ENCODE data around the gene LCN10. TPM values are rescaled to one million over a fixed set of nuclear protein-coding genes. Genes with fewer than 3 reads are reported as not detected.

Gene LCN10
- total RNA-seq, 4 donors from 2014 or later = 3.9 to 16.5 (median 9.9) TPM

DNA sequence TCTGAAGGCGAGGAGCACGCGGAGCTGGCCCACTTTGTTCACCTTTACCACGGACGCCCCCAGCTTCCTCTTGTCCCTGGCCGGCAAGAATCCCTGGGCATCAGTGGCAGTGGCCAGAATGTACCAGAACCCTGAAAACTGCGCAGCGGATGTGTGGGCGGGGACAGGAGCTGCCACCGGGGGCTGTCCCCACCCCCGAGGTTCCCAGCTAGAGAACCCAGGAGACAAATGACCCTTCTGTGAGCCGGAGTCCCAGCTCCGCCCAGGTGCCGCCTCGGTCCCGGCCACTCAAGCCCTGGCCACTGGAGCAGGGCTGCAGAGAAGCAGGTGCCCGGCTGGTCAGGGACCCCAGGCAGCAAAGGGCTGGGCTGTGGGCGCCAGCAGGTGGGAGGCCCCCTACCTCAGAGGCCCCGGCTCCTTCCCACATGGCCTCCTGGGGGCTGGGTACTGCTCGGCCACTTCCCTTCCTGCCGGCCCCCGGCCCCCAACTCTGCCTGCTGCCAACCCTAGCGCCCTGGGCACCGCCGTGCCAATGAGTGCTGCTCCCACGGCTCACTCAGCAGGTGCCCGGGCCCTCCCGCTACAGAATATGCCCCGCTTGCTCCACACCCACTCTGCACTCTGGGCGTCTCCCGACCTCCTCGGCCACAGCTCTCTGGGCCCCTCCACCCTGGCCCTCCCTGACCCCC is 713 bp downstream of the LCN10 start:
- Histone ChIP-seq H3K4me3 (peak overlapping the region in 1 of 2 donors; percentile 37), H3K9me3 (no peaks in the 10 kb centered on the region), H3K36me3 (no peaks in the 10 kb centered on the region), H3K27ac (peak overlapping the region in 1 of 4 donors; percentile 2), H3K27me3 (peaks cover 61% of the 10 kb centered on the region), H3K4me1 (peaks cover 0 to 19% (median 0%) of the 10 kb centered on the region in 3 donors)
- WGBS, 2 donors (ENCODE audit: low coverage in 1 of 2) = 60% methylated on average over 1 of the region's 32 CpGs; no CpG with 5 or more reads in 1 of the 2 donors
- peak; percentile 35 for ATAC-seq
- no peak for TF ChIP-seq CTCF (IDR thresholded peaks at IDR 0.05)

- H3K4me1 ChIP-seq = peaks cover 0 to 19% (median 0%) of the 10 kb centered on the region in 3 donors
- peak; percentile 25 for ATAC-seq
- H3K9me3 ChIP-seq = no peaks in the 10 kb centered on the region
- no peak for TF ChIP-seq POLR2AphosphoS5 (IDR thresholded peaks at IDR 0.05)
- no peak for TF ChIP-seq POLR2A (IDR thresholded peaks at IDR 0.05)
- TF ChIP-seq CTCF (IDR thresholded peaks at IDR 0.05) = no peak
- no peak for TF ChIP-seq EP300 (IDR thresholded peaks at IDR 0.05)
- H3K27me3 ChIP-seq = peaks cover 61% of the 10 kb centered on the region
- WGBS, 2 donors (ENCODE audit: low coverage in 1 of 2) = no CpG with 5 or more reads among the region's 37 CpGs
- H3K4me3 ChIP-seq = peak overlapping the region in 1 of 2 donors; percentile 37
- H3K36me3 ChIP-seq = no peaks in the 10 kb centered on the region
- H3K27ac ChIP-seq = no peak overlapping the region
Observed at GRCh38 chr9:136740971-136741882, 1.5 kb downstream of the LCN10 start.

DNA sequence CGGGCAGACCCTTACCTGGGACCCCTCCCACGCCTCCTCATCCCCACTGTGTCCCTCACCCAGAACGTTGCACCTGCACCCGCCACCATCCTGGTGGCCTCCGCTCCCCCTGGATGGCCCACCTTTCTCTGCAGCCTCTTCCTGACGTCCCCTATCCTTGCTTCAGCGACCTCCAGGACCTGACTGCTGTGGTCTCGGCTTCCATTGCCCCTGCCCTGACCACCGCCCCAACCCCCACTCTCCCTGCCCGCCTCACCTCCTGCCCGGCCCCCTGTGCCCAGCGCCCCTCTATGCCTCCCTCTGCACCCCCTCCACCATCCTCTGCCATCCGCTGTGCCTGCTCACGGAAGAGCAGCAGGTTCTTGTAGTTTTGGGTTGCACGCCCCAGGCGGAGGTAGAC is 2.2 kb downstream of the LCN10 start:
- Histone ChIP-seq H3K4me1 (peaks cover 0 to 19% (median 0%) of the 10 kb centered on the region in 3 donors), H3K27me3 (peaks cover 57% of the 10 kb centered on the region), H3K9me3 (no peaks in the 10 kb centered on the region), H3K4me3 (no peak overlapping the region), H3K27ac (no peak overlapping the region), H3K36me3 (no peaks in the 10 kb centered on the region)
- TF ChIP-seq POLR2AphosphoS5 (IDR thresholded peaks at IDR 0.05) (no peak), POLR2A (IDR thresholded peaks at IDR 0.05) (no peak), CTCF (IDR thresholded peaks at IDR 0.05) (no peak), EP300 (IDR thresholded peaks at IDR 0.05) (no peak)
- WGBS, 2 donors (ENCODE audit: low coverage in 1 of 2) = 84% methylated on average over 8 of the region's 16 CpGs; no CpG with 5 or more reads in 1 of the 2 donors
- ATAC-seq = no peak

DNA sequence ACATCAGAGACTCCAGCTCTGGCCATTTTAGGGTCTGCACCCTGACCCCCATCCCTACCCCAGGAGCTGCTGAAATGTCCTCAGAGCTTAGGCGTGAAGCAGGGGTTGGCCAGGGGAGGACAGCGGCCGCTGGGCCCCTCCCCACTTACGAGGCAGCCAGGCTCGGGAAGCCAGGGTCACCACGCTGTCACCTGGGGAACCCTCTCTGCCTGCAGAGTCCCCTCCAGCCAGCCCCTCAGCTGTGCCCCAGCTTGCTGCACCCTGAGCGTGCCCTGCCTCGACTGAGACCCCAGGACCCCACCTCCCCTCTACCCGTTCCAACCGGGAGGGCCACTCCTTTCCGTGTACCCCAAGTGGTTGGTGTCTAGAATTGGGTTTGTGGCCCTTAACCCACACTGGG is 2.7 kb downstream of the LCN10 start:
- Histone ChIP-seq H3K4me1 (peaks cover 0 to 19% (median 0%) of the 10 kb centered on the region in 3 donors), H3K27me3 (peaks cover 53% of the 10 kb centered on the region), H3K9me3 (no peaks in the 10 kb centered on the region), H3K4me3 (no peak overlapping the region), H3K36me3 (no peaks in the 10 kb centered on the region), H3K27ac (no peak overlapping the region)
- no peak for ATAC-seq
- TF ChIP-seq EP300 (IDR thresholded peaks at IDR 0.05) = no peak
- WGBS, 2 donors (ENCODE audit: low coverage in 1 of 2) = 87 to 97% methylated on average over 3 of the region's 11 CpGs

DNA sequence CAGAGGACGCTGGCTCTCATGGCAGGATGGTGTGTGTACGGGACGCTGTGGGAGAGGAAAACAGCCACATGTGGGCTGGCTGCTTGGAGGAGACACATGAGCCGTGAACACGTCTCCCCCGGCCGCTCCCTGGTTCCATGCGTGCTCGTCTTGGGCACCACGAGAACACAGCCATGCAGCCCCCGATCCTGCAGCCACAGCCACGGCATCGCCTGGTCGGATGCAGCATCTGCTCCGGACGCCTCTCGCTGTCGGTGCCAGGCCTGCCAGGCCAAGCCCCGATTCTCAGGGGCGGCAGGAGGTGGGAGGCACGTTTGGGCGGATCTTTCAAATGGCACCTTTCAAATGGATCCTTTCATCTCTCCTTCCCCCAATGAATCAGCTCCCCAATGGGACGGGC is 3.2 kb downstream of the LCN10 start:
- Histone ChIP-seq H3K4me1 (peaks cover 0 to 19% (median 0%) of the 10 kb centered on the region in 3 donors), H3K27me3 (peaks cover 47% of the 10 kb centered on the region), H3K9me3 (no peaks in the 10 kb centered on the region), H3K4me3 (no peak overlapping the region), H3K27ac (no peak overlapping the region), H3K36me3 (no peaks in the 10 kb centered on the region)
- TF ChIP-seq EP300 (IDR thresholded peaks at IDR 0.05) (no peak), CTCF (IDR thresholded peaks at IDR 0.05) (no peak), POLR2A (IDR thresholded peaks at IDR 0.05) (no peak), POLR2AphosphoS5 (IDR thresholded peaks at IDR 0.05) (no peak)
- ATAC-seq = no peak
- WGBS, 2 donors (ENCODE audit: low coverage in 1 of 2) = no CpG with 5 or more reads among the region's 23 CpGs
